ENCODE results near the gene CSNK1E. TPM values are rescaled to one million over a fixed set of nuclear protein-coding genes. Genes with fewer than 3 reads are reported as not detected.

CSNK1E gene
- polyA plus RNA-seq, 1 donor (not counting 4 experiments of a cell fraction or from before 2014, with no cell fraction given): 168 TPM

DNA sequence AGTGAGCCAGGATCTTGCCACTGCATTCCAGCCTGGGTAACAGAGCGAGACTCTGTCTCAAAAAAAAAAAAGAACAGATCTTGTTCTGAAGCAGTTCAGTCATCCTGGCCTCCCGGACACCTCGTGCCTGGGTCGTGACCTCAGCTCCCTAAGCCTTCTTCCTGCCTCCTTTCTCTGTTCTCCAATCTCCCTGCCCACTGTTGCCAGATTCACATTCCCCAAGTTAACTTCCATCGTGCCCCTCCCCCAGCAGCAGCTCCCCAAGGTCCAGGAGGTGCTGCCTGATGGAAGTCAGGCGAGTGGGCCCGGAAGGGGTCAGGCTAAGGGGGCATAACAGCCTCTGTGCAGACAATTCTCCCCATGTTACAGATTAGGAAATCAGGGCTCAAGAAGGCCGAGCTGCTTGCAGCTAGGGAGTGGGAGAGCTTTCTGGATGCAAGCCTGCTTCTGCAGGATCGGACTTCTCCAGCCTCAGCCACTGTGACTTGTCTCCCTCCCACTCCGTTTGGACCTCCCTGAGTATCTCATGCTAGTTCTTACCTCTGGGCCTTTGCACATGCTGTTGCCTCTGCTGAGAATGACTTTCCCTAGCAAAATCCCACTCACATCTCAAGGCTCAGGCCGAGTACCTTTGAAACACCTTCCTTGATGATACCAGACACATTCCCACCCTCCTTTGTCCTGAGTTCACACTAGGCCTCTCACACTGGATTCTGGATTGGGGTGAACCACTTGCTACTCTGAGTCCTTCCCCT is 30.1 kb downstream of the CSNK1E start:
- Histone ChIP-seq H4K20me1 (ENCODE audit: control insufficient read depth, extremely low read depth, insufficient read depth, low read length) (no peaks in the 10 kb centered on the region), H3K9me3 (ENCODE audit: control insufficient read depth, low read depth, low read length) (no peaks in the 10 kb centered on the region), H3K9ac (ENCODE audit: control insufficient read depth, extremely low read depth, insufficient read depth, low read length) (no peak overlapping the region), H3K4me3 (ENCODE audit: control insufficient read depth in 2 of 3, extremely low read depth in 1 of 3, insufficient read depth in 2 of 3, low read depth in 1 of 3, low read length in 3 of 3) (no peak overlapping the region), H3K27ac (ENCODE audit: control insufficient read depth, insufficient read depth, low read length) (no peak overlapping the region), H3K4me1 (ENCODE audit: control insufficient read depth, extremely low read depth, insufficient read depth, low read length) (peaks cover 6% of the 10 kb centered on the region), H3K9me1 (ENCODE audit: control insufficient read depth, extremely low read depth, insufficient read depth, low read length) (peaks cover 4% of the 10 kb centered on the region), H3K79me2 (ENCODE audit: control insufficient read depth, insufficient read depth, low read length) (no peaks in the 10 kb centered on the region), H3K27me3 (ENCODE audit: control insufficient read depth, extremely low read depth, insufficient read depth, low read length) (no peaks in the 10 kb centered on the region), H3K4me2 (ENCODE audit: control insufficient read depth, extremely low read depth, insufficient read depth, low read depth, low read length) (no peak overlapping the region), H3K36me3 (ENCODE audit: control insufficient read depth in 2 of 2, extremely low read depth in 1 of 2, insufficient read depth in 2 of 2, low read length in 2 of 2) (peaks cover 28 to 31% of the 10 kb centered on the region in 2 experiments), H2AFZ (ENCODE audit: control insufficient read depth, low read length) (no peak overlapping the region)
- TF ChIP-seq EZH2 (IDR thresholded peaks at IDR 0.05; ENCODE audit: low read length): no peak
- TF ChIP-seq, protein P1, sequence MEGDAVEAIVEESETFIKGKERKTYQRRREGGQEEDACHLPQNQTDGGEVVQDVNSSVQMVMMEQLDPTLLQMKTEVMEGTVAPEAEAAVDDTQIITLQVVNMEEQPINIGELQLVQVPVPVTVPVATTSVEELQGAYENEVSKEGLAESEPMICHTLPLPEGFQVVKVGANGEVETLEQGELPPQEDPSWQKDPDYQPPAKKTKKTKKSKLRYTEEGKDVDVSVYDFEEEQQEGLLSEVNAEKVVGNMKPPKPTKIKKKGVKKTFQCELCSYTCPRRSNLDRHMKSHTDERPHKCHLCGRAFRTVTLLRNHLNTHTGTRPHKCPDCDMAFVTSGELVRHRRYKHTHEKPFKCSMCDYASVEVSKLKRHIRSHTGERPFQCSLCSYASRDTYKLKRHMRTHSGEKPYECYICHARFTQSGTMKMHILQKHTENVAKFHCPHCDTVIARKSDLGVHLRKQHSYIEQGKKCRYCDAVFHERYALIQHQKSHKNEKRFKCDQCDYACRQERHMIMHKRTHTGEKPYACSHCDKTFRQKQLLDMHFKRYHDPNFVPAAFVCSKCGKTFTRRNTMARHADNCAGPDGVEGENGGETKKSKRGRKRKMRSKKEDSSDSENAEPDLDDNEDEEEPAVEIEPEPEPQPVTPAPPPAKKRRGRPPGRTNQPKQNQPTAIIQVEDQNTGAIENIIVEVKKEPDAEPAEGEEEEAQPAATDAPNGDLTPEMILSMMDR (optimal IDR thresholded peaks at IDR 0.05 in 1 of 3, IDR thresholded peaks at IDR 0.05 in 1 of 3, conservative IDR thresholded peaks at IDR 0.05 in 1 of 3; ENCODE audit: extremely low read depth in 1 of 3, insufficient read depth in 2 of 3, low read length in 3 of 3): no peak
- no peak for DNase-seq (ENCODE audit: low read depth, low spot score)
- dilution Hi-C loops (cut with MboI; ENCODE audit: extremely low pct_ligation_motif_present, low sequenced_read_pairs): no loop called here
- FAIRE-seq: no peak

DNA sequence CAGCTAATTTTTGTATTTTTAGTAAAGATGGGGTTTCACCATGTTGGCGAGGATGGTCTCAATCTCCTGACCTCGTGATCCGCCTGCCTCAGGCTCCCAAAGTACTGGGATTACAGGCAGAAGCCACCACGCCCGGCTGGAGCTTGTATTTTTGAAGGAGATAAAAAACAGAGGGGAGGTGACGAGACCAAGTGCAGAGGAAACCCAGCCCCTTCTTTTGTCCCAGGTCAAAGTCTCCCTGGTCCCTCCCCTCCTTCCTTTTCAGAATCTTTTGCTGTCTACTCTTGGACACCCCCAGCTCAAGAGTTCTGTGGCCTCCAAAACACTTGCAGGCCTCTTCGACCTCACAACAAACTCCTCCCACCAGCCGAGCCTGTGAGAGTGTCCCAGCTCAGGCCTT is 32.2 kb downstream of the CSNK1E start:
- peaks cover 4% of the 10 kb centered on the region for H3K9me1 ChIP-seq (ENCODE audit: control insufficient read depth, extremely low read depth, insufficient read depth, low read length)
- H3K4me2 ChIP-seq (ENCODE audit: control insufficient read depth, extremely low read depth, insufficient read depth, low read depth, low read length): no peak overlapping the region
- no peak overlapping the region for H3K4me3 ChIP-seq (ENCODE audit: control insufficient read depth in 2 of 3, extremely low read depth in 1 of 3, insufficient read depth in 2 of 3, low read depth in 1 of 3, low read length in 3 of 3)
- TF ChIP-seq EZH2 (IDR thresholded peaks at IDR 0.05; ENCODE audit: low read length): no peak
- TF ChIP-seq, protein P1 (optimal IDR thresholded peaks at IDR 0.05 in 1 of 3, IDR thresholded peaks at IDR 0.05 in 1 of 3, conservative IDR thresholded peaks at IDR 0.05 in 1 of 3; ENCODE audit: extremely low read depth in 1 of 3, insufficient read depth in 2 of 3, low read length in 3 of 3): no peak
- dilution Hi-C loops (cut with MboI; ENCODE audit: extremely low pct_ligation_motif_present, low sequenced_read_pairs): no loop called here
- no peaks in the 10 kb centered on the region for H3K27me3 ChIP-seq (ENCODE audit: control insufficient read depth, extremely low read depth, insufficient read depth, low read length)
- H2AFZ ChIP-seq (ENCODE audit: control insufficient read depth, low read length): no peak overlapping the region
- H4K20me1 ChIP-seq (ENCODE audit: control insufficient read depth, extremely low read depth, insufficient read depth, low read length): no peaks in the 10 kb centered on the region
- H3K36me3 ChIP-seq (ENCODE audit: control insufficient read depth in 2 of 2, extremely low read depth in 1 of 2, insufficient read depth in 2 of 2, low read length in 2 of 2): peaks cover 19 to 20% of the 10 kb centered on the region in 2 experiments
- H3K27ac ChIP-seq (ENCODE audit: control insufficient read depth, insufficient read depth, low read length): no peak overlapping the region
- DNase-seq (ENCODE audit: low read depth, low spot score) (no peak), FAIRE-seq (no peak)
- no peaks in the 10 kb centered on the region for H3K9me3 ChIP-seq (ENCODE audit: control insufficient read depth, low read depth, low read length)
- peaks cover 6% of the 10 kb centered on the region for H3K4me1 ChIP-seq (ENCODE audit: control insufficient read depth, extremely low read depth, insufficient read depth, low read length)
- no peak overlapping the region for H3K9ac ChIP-seq (ENCODE audit: control insufficient read depth, extremely low read depth, insufficient read depth, low read length)
- H3K79me2 ChIP-seq (ENCODE audit: control insufficient read depth, insufficient read depth, low read length): no peaks in the 10 kb centered on the region
